LNCAP (cell line): Measurements from ENCODE around the gene SERPINI2.

Experiments
- TF ChIP-seq, protein P1 (sequence below): fragments of 450-650 bp; IDR thresholded peaks from 2 replicates; pipeline ENCODE4 v1.5.1; 2017; ENCODE audit warnings: mild to moderate bottlenecking

Gene SERPINI2

GRCh38 chr3:167491621-167492020 is 17.8 kb upstream of the SERPINI2 start:
- TF ChIP-seq, protein P1, sequence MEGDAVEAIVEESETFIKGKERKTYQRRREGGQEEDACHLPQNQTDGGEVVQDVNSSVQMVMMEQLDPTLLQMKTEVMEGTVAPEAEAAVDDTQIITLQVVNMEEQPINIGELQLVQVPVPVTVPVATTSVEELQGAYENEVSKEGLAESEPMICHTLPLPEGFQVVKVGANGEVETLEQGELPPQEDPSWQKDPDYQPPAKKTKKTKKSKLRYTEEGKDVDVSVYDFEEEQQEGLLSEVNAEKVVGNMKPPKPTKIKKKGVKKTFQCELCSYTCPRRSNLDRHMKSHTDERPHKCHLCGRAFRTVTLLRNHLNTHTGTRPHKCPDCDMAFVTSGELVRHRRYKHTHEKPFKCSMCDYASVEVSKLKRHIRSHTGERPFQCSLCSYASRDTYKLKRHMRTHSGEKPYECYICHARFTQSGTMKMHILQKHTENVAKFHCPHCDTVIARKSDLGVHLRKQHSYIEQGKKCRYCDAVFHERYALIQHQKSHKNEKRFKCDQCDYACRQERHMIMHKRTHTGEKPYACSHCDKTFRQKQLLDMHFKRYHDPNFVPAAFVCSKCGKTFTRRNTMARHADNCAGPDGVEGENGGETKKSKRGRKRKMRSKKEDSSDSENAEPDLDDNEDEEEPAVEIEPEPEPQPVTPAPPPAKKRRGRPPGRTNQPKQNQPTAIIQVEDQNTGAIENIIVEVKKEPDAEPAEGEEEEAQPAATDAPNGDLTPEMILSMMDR = no peak

GRCh38 chr3:167489571-167489970 is 15.7 kb upstream of the SERPINI2 start:
- TF ChIP-seq, protein P1 = no peak

- TF ChIP-seq, protein P1 = no peak
These were observed 13.7 kb upstream of the SERPINI2 start for GRCh38 chr3:167487556-167487955.

- TF ChIP-seq, protein P1 = no peak
These were observed 10.7 kb upstream of the SERPINI2 start for GRCh38 chr3:167484551-167484950.

DNA sequence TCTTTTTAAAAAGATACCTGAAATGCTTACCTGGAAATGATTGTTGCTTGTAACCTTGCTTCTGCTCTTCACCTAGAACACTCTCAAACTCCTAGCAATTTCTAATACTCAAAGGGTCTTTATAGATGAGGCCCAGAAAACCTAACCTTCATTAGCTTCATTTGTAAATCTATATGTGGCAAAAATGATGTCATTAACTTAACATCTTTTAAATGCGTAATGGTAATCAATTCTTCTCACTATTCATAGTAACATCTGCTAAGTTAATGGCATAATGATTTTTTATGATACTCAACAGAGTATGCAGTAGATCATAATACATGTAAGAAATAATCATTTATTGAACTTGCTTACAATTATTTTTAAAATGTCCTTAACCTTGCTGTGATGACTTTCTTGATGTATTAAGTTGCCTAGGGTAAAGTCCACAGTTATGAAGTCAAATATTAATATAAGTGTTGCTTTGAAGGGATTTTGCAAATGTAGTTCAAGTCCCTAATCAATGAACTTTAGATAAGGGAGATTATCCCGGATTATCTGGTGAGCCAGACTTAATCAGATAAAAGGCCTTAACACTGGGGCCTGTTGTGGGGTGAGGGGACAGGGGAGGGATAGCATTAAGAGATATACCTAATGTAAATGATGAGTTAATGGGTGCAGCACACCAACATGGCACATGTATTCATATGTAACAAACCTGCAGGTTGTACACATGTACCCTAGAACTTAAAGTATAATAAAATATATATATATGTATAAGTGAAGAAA is 10.1 kb upstream of the SERPINI2 start:
- TF ChIP-seq, protein P1 = no peak

GRCh38 chr3:167481164-167481563 is 7.3 kb upstream of the SERPINI2 start:
- TF ChIP-seq, protein P1 = no peak

DNA sequence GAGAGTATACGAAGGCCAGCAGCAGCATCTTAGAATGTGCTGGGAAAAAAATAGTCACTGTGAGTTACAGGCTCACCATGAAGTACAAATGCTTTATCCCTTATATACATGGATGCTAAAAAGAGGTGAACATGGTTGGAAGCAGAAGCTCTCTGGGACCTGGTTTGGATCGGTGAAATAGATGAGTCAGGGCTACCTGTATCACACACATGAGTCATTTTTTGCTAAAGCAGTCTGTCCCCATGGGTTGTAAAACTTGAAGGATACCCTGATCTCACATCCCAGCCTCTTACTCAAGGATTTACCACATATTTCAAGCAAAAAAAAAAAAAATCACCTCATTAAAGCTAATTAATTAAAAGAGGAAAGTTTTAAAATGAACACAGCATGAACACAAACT is 6.9 kb upstream of the SERPINI2 start:
- TF ChIP-seq, protein P1 = no peak
